GM19193 (cell line): ENCODE data around the gene ITPR1.

Experiments used
- POLR2A ChIP-seq: IDR thresholded peaks from 4 replicates; pipeline ENCODE4 v1.6.1; 2011; ENCODE audit not compliant: insufficient read depth, insufficient read length; ENCODE audit errors: extremely low read depth

Gene ITPR1

GRCh38 chr3:4599612-4600011 is 106.5 kb downstream of the ITPR1 start:
- TF ChIP-seq POLR2A, result no peak

GRCh38 chr3:4600493-4600892 is 107.3 kb downstream of the ITPR1 start:
- TF ChIP-seq POLR2A, result no peak

GRCh38 chr3:4601892-4602291 is 108.7 kb downstream of the ITPR1 start:
- TF ChIP-seq POLR2A, result no peak

- TF ChIP-seq POLR2A, result no peak
Measured at GRCh38 chr3:4604693-4605092, 111.5 kb downstream of the ITPR1 start.

GRCh38 chr3:4606911-4607310 is 113.8 kb downstream of the ITPR1 start:
- TF ChIP-seq POLR2A, result no peak

- no peak for TF ChIP-seq POLR2A
Measured at GRCh38 chr3:4613366-4613765, 120.2 kb downstream of the ITPR1 start.

GRCh38 chr3:4614070-4614469 is 120.9 kb downstream of the ITPR1 start:
- TF ChIP-seq POLR2A, result no peak

- TF ChIP-seq POLR2A, result no peak
Measured at GRCh38 chr3:4614927-4615326, 121.8 kb downstream of the ITPR1 start.

- no peak for TF ChIP-seq POLR2A
Measured at GRCh38 chr3:4615750-4616149, 122.6 kb downstream of the ITPR1 start.

- TF ChIP-seq POLR2A, result no peak
Measured at GRCh38 chr3:4623421-4623999, 130.4 kb downstream of the ITPR1 start.

GRCh38 chr3:4627651-4628375 is 134.7 kb downstream of the ITPR1 start:
- no peak for TF ChIP-seq POLR2A

GRCh38 chr3:4629095-4630007 is 136.2 kb downstream of the ITPR1 start:
- TF ChIP-seq POLR2A, result no peak

GRCh38 chr3:4633078-4634004 is 140.2 kb downstream of the ITPR1 start:
- TF ChIP-seq POLR2A, result no peak

- TF ChIP-seq POLR2A, result no peak
Measured at GRCh38 chr3:4634894-4635293, 141.7 kb downstream of the ITPR1 start.
